Astrocyte (in vitro differentiated cells and primary cell): ENCODE measurements around the gene MALT1.

Experiments
- CTCF ChIP-seq: IDR thresholded peaks from 2 replicates; pipeline ENCODE4 v1.5.1; 2011; ENCODE audit warnings: low read depth, mild to moderate bottlenecking, inconsistent platforms, low read length, moderate library complexity; ENCODE audit not compliant: insufficient read depth
- EZH2 ChIP-seq: IDR thresholded peaks from 2 replicates; pipeline ENCODE4 v1.6.1; 2012; ENCODE audit warnings: mild to moderate bottlenecking, low read length, inconsistent platforms; ENCODE audit not compliant: insufficient read depth

GRCh38 chr18:58762781-58763171 is 91.5 kb downstream of the MALT1 start:
- TF ChIP-seq CTCF (no peak), EZH2 (no peak)
